Testis (tissue), 2 donors: ENCODE data around the gene SEC61A1.

Experiments used
- CTCF ChIP-seq, 3 experiments: fragments of 450-650 bp in 2 of 3; fragments of 200-600 bp in 1 of 3; sonication (generic) in 1 of 3; IDR thresholded peaks; one replicate each; pipeline ENCODE4 v1.5.1; 2016 to 2019; ENCODE audit warnings: antibody characterized with exemption in 3 of 3, mild to moderate bottlenecking in 2 of 3, moderate library complexity in 1 of 3
- POLR2A ChIP-seq: fragments of 450-650 bp; IDR thresholded peaks from one replicate; pipeline ENCODE4 v1.6.1; 2017; ENCODE audit warnings: antibody characterized with exemption, mild to moderate bottlenecking, moderate library complexity

GRCh38 chr3:128107834-128108233 lies 55.6 kb downstream of the SEC61A1 start:
- TF ChIP-seq CTCF (IDR thresholded peaks at IDR 0.05) (no peak), POLR2A (no peak)
